ENCODE data around the gene CYB5D1.

CYB5D1 gene

GRCh38 chr17:7846063-7846735 lies 11.6 kb upstream of the CYB5D1 start:
- no peak for DNase-seq

- no peak for DNase-seq
Observed at GRCh38 chr17:7846765-7847661, 10.8 kb upstream of the CYB5D1 start.

- DNase-seq, result no peak
Observed at GRCh38 chr17:7848131-7848579, 9.6 kb upstream of the CYB5D1 start.

- DNase-seq, result no peak
Observed at GRCh38 chr17:7848739-7849129, 9.1 kb upstream of the CYB5D1 start.

- DNase-seq, result no peak
Observed at GRCh38 chr17:7849130-7849750, 8.6 kb upstream of the CYB5D1 start.

- DNase-seq, result no peak
Observed at GRCh38 chr17:7849751-7850504, 7.9 kb upstream of the CYB5D1 start.

GRCh38 chr17:7850701-7851437 lies 6.9 kb upstream of the CYB5D1 start:
- DNase-seq, result no peak

- peak; percentile 88 for DNase-seq
Observed at GRCh38 chr17:7851438-7852261, 6.2 kb upstream of the CYB5D1 start.

GRCh38 chr17:7852262-7852670 lies 5.5 kb upstream of the CYB5D1 start:
- DNase-seq, result no peak

GRCh38 chr17:7852919-7853690 lies 4.7 kb upstream of the CYB5D1 start:
- DNase-seq, result no peak

- no peak for DNase-seq
Observed at GRCh38 chr17:7853691-7854038, 4.1 kb upstream of the CYB5D1 start.

- no peak for DNase-seq
Observed at GRCh38 chr17:7854078-7854777, 3.6 kb upstream of the CYB5D1 start.

GRCh38 chr17:7854851-7855659 lies 2.7 kb upstream of the CYB5D1 start, which contains the start of gene TMEM88:
TSS of gene TMEM88 (plus strand) at chr17:7855066. CDS start at chr17:7855075, 9 bp downstream.
- no peak for DNase-seq

GRCh38 chr17:7855660-7856010 lies 2.2 kb upstream of the CYB5D1 start:
- no peak for DNase-seq

GRCh38 chr17:7856011-7856810 lies 1.6 kb upstream of the CYB5D1 start:
- DNase-seq, result no peak

GRCh38 chr17:7856811-7857712 lies 741 bp upstream of the CYB5D1 start, which contains the start of gene NAA38:
TSS of gene NAA38 (minus strand) at chr17:7857559. CDS start at chr17:7857463, 96 bp downstream.
- DNase-seq, result peak; percentile 97

- DNase-seq, result peak; percentile 11
Observed at GRCh38 chr17:7858522-7858810, 663 bp downstream of the CYB5D1 start.

Measured in NCI-H345 (cell line).